GM12873 (cell line): ENCODE data around the gene KLHDC7A.

ENCODE experiments used
- CTCF ChIP-seq: IDR thresholded peaks from 2 replicates; pipeline ENCODE4 v1.5.1; 2012; ENCODE audit warnings: low read depth, mild to moderate bottlenecking, moderate library complexity, low read length, control low read depth; ENCODE audit not compliant: insufficient read depth; ENCODE audit errors: missing control alignments

Gene KLHDC7A

GRCh38 chr1:18485227-18485626 lies 4.5 kb downstream of the KLHDC7A start:
- TF ChIP-seq CTCF: no peak

- TF ChIP-seq CTCF: no peak
Measured at GRCh38 chr1:18486195-18486594, 5.5 kb downstream of the KLHDC7A start.

GRCh38 chr1:18489417-18490143 lies 8.8 kb downstream of the KLHDC7A start:
- no peak for TF ChIP-seq CTCF

GRCh38 chr1:18491168-18491567 lies 10.4 kb downstream of the KLHDC7A start:
- TF ChIP-seq CTCF: no peak

- no peak for TF ChIP-seq CTCF
Measured at GRCh38 chr1:18494304-18494703, 13.6 kb downstream of the KLHDC7A start.

- TF ChIP-seq CTCF: no peak
Measured at GRCh38 chr1:18495635-18496034, 14.9 kb downstream of the KLHDC7A start.

GRCh38 chr1:18496056-18496455 lies 15.3 kb downstream of the KLHDC7A start:
- TF ChIP-seq CTCF: no peak
